Fibroblast of peridontal ligament (primary cell): ENCODE results near the gene BBLN.
A peak's percentile ranks its signal among the peaks of the same experiment; 100 is the strongest.

Source experiments
- DNase-seq: peaks from one replicate; pipeline ENCODE4 v3.0.0-alpha.2; 2010; ENCODE audit errors: extremely low read depth

The BBLN gene

GRCh38 chr9:128191406-128192046, 31.5 kb downstream of the BBLN start, which contains the start of gene CIZ1:
Gene CIZ1, minus strand, starts transcription at chr9:128191572. Its CDS starts 715 bp downstream, at chr9:128190857.
- DNase-seq: peak; percentile 65

GRCh38 chr9:128192601-128193371, 32.7 kb downstream of the BBLN start:
- DNase-seq: peak; percentile 79

GRCh38 chr9:128193469-128194096, 33.5 kb downstream of the BBLN start:
- no peak for DNase-seq

- no peak for DNase-seq
Observed at GRCh38 chr9:128201441-128202369, 41.6 kb downstream of the BBLN start.

GRCh38 chr9:128202648-128203023, 42.6 kb downstream of the BBLN start:
- no peak for DNase-seq

- DNase-seq: peak; percentile 36
Observed at GRCh38 chr9:128203024-128203706, 43.1 kb downstream of the BBLN start, which contains the start of gene DNM1. Gene DNM1, plus strand, starts transcription at chr9:128203379. Its CDS starts 92 bp downstream, at chr9:128203471.

GRCh38 chr9:128203707-128204551, 43.9 kb downstream of the BBLN start:
- no peak for DNase-seq

- DNase-seq: no peak
Observed at GRCh38 chr9:128204858-128205257, 44.8 kb downstream of the BBLN start.

GRCh38 chr9:128205296-128205944, 45.4 kb downstream of the BBLN start:
- DNase-seq: no peak

GRCh38 chr9:128206484-128206883, 46.4 kb downstream of the BBLN start:
- no peak for DNase-seq

GRCh38 chr9:128206916-128207910, 47.1 kb downstream of the BBLN start:
- no peak for DNase-seq

- DNase-seq: no peak
Observed at GRCh38 chr9:128208386-128208785, 48.3 kb downstream of the BBLN start.

GRCh38 chr9:128208946-128209669, 49.0 kb downstream of the BBLN start:
- DNase-seq: no peak

- DNase-seq: no peak
Observed at GRCh38 chr9:128211186-128211980, 51.3 kb downstream of the BBLN start.

GRCh38 chr9:128211981-128212281, 51.9 kb downstream of the BBLN start:
- DNase-seq: no peak
